AG08396 (cell line): ENCODE measurements around the gene HDHD2.
"Not testable (repeated sequence)": the region's sequence is repeated elsewhere in the genome, so short reads cannot be mapped to it uniquely, and the experiment has no call there.

Source experiments
- DNase-seq: peaks from one replicate; pipeline ENCODE4 v3.0.0; 2012; ENCODE audit warnings: low spot score, mixed read lengths

The HDHD2 gene, protein sequence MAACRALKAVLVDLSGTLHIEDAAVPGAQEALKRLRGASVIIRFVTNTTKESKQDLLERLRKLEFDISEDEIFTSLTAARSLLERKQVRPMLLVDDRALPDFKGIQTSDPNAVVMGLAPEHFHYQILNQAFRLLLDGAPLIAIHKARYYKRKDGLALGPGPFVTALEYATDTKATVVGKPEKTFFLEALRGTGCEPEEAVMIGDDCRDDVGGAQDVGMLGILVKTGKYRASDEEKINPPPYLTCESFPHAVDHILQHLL

GRCh38 chr18:47150029-47150823 is at the start of gene HDHD2:
HDHD2 (minus strand) TSS chr18:47150500; CDS start chr18:47136439, 14,061 bp downstream.
- DNase-seq = peak; percentile 89

DNA sequence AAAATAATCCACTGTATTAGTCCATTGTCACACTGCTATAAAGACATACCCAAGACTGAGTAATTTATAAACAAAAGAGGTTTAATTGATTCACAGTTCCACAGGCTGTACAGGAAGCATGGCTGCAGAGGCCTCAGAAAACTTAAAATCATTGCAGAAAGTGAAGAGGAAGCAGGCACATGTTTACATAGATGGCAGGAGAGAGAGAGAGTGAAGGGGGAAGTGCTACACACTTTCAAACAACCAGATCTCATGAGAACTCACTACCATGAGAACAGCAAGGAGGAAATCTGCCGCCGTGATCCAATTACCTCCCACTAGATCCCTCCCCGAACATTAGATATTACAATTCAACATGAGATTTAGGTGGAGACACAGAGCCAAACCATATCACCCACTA is 45.7 kb upstream of the HDHD2 start:
- DNase-seq = not testable (repeated sequence)

DNA sequence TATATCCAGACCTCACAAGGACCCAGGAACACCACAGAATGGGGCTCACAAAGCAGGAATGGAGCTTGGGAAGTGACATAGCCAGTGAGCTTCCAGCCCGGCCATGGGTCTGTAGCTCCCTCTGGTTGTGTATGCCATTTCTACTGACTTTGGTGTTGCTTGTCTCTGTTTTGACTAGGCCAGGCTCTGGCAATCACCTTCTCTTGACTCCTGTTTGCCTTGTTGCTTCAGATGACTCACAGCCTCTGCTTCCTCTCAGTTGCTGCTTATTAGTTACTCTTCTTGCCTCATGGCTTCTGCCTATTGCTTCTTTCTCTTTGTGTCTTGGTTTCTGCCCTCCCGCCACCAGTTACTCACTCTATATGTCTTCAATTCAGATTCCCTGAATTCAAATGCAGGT is 41.7 kb upstream of the HDHD2 start:
- no peak for DNase-seq

DNA sequence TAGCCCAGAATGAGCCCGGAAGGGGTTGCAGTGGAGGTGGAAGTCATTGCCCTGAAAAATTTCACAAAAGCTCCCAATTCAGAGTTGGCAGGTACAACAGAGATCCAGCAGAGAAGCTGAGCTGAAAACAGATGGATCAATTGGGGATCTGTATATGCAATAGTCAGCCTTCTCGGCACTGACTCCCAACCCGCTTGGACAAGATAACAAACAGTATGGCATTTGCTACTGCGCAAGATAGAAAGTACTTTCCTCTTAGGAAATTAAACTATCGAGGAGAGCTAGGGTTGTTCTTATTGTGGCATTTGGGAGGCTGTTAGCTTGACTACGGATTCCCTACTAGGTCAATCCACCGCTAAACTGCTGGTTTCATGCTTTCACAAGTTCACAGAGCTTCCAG is 37.4 kb upstream of the HDHD2 start:
- DNase-seq = no peak

DNA sequence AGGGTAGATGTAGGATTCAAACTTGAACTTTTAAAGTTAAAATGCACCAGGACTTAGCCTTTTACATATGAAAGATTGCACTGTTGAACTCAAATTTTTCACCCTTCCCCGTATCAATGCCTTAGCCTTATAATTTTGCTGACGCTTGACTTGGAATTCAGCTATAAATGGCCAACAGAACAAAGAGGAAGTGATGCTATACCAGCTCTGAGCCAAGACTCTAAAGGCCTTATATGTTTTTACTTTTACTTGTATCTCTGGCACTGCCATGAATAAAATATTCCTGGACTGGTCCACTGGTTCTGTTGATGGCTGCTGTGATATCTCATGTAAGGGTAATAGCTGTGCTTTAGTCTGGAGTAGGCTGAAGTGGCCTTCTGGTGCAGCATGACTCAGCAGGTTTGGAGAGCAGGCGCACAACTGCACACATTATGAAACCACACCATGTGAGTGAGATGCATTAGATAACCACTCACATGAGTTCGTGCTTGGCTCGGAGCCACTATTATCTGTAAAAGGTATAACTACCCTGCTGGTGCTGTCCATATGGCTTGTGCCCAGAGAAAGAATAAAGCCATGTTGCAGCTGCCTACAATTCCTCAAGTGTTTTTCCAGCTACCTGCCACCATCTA is 34.2 kb upstream of the HDHD2 start:
- DNase-seq = peak; percentile 9

- not testable (repeated sequence) for DNase-seq
Measured at GRCh38 chr18:47182156-47182555, 31.9 kb upstream of the HDHD2 start.

GRCh38 chr18:47180765-47181164 is 30.5 kb upstream of the HDHD2 start:
- DNase-seq = no peak

DNA sequence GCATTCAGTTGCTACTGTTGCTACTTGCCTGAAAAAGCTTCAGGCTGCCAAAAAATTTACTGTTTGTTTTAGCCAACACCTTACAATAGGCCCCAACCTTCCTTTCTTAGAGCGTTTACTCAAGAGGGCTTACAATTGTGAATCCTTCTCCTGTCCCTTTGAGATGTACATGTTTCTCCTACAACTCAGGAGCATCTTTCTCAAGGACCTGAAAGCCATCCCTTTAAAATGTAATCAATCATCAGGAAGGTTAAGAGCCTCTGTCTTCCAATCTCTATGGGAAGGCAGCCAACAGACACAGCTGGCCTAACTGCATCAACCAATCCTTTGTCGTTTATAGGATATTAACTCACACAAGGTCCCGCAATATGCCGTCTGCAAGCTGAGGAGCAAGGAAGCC is 29.2 kb upstream of the HDHD2 start:
- no peak for DNase-seq

DNA sequence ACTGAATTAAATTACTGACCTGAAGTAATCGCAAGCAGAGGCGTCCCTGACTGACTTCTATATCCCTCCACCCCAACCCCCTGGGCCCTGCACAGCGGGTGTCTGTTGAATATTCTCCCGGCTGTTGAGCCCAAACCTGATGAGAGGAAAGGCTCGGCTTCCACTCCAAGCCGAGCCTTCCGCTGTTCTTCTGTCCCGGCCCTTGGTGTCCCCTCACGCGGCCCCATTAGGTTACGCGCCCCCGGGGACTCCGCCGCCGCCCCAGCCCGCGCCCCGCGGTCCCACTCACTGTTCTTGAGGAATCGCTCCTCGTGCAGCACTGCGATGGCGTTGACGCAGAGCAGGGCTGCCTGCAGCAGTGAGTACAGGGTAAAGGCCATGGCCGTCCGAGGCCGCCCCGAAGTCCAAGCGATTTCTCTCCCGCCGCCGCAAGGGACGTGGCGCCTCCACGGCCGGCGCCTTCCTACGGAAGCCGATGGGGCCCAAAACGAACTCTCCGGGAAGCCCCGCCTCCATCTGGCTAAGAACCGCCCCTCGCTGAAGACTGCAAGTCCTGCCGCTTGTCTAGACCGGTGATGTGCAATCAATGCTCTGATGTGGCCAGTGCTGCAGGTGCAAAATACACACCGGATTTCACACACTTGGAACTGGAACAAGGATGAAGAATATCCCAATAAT is 25.7 kb upstream of the HDHD2 start, which contains the start of gene IER3IP1:
Gene IER3IP1, minus strand, starts transcription at position 467 of the 678 bp plus-strand sequence. Its CDS starts 87 bp downstream, at position 380.
- DNase-seq = peak; percentile 93

GRCh38 chr18:47175283-47175897 is 25.1 kb upstream of the HDHD2 start:
- peak; percentile 12 for DNase-seq

- DNase-seq = no peak
Measured at GRCh38 chr18:47174545-47175116, 24.3 kb upstream of the HDHD2 start.

GRCh38 chr18:47172476-47172875 is 22.2 kb upstream of the HDHD2 start:
- DNase-seq = no peak

DNA sequence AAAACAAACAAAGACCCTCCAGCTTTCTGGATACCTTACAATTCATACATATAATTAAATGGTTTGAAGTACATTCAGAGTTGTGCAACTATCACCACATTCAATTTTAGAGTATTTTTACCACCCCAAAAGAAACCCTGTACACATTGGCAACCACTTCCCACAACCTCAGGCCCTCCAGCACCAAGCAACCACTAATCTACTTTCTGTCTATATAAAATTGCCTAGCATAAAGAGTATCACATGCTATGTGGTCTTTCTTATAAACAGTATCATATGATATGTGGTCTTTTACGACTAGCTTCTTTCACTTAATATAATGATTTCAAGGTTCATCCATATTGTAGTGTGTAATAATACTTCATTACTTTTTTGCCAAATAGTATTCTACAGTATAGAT is 18.6 kb upstream of the HDHD2 start:
- no peak for DNase-seq

- no peak for DNase-seq
Measured at GRCh38 chr18:47168509-47168908, 18.2 kb upstream of the HDHD2 start.

- DNase-seq = no peak
Measured at GRCh38 chr18:47166294-47166693, 16.0 kb upstream of the HDHD2 start.

DNA sequence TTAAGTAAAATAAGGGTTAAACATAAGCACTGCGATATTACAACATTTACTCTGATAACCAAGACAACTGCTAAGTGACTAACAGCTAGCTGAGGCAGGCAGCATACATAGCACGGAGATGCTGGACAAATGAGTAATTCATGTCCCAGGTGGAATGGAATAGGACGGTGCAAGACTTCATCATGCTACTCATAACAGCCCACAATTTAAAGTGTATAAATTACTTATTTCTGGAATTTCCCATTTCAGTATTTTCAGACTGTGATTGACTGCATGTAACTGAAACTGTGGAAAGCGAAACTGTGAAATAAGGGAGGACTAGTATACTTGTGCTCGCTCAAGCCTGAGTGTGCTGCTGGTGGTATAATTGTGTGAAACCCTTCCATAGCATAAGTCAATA is 12.9 kb upstream of the HDHD2 start:
- DNase-seq = peak; percentile 25

GRCh38 chr18:47160256-47160655 is 10.0 kb upstream of the HDHD2 start:
- DNase-seq = no peak

DNA sequence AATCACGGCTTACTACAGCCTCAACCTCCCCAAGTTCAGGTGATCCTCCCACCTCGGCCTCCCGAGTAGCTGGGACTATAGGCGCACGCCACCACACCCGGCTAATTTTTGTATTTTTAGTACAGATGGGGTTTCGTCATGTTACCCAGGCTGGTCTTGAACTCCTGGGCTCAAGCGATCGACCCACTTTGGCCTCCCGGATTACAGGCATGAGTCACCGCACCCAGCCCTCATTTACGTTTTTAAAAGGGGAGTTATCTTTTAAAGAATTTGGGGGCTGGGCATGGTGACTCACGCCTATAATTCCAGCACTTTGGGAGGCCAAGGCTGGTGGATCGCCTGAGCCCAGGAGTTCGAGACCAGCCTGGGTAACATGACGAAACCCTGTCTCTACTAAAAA is 8.1 kb upstream of the HDHD2 start:
- not testable (repeated sequence) for DNase-seq

GRCh38 chr18:47151439-47151838 is 1.1 kb upstream of the HDHD2 start:
- DNase-seq = no peak

DNA sequence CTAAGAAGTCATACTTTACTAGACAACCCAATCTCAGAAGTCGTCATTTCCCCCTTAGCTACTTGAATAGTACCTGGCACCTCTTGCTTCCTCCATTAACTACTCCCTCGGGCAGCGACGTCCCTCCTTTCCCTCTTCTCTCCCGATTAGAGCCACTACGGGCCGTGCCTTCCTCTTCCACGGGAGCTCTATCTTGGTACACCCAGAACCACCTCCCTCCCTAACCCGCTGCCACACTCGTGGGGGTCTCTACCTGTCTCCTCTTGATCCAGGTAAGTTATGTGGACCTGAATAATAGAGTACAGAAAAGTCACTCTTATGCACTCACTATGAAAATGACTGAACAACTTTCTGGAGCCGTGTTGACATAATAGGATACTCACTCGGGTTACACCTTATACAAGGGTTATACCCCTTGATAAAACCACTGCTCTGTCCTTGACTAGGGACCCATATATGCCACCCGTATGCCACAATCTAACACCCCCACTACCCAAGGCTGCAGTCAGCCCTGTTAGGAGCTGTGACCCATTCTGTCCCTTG is 595 bp upstream of the HDHD2 start:
- DNase-seq = no peak

- peak; percentile 14 for DNase-seq
Measured at GRCh38 chr18:47149457-47150028, 757 bp downstream of the HDHD2 start.
